ENCODE results near the gene LRRIQ3.

DNA sequence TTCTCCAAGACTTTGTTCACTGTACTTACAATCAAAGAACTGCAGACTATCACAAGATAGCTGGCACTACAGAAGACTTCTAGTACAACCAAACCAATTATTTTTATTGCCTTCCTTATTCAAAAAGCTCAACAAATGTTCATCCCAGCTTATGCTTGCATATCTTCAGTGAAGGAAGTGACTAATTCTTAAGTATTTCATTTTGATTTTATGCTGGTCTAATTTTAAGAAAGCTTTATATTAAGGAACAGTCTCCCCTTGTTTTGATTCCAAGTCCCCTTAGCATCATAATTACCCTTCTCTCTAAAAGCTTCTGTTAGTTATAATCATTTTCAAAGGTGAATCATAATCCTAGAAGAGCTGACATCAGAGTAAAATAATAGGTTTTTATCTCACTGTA is 132.9 kb downstream of the LRRIQ3 start:
- no peak for TF ChIP-seq ZZZ3 (IDR thresholded peaks at IDR 0.05; ENCODE audit: control insufficient read depth, insufficient read length, low read depth)
- TF ChIP-seq, protein P1, sequence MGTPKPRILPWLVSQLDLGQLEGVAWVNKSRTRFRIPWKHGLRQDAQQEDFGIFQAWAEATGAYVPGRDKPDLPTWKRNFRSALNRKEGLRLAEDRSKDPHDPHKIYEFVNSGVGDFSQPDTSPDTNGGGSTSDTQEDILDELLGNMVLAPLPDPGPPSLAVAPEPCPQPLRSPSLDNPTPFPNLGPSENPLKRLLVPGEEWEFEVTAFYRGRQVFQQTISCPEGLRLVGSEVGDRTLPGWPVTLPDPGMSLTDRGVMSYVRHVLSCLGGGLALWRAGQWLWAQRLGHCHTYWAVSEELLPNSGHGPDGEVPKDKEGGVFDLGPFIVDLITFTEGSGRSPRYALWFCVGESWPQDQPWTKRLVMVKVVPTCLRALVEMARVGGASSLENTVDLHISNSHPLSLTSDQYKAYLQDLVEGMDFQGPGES (IDR thresholded peaks at IDR 0.05), result no peak
